IMR-90 (cell line): Measurements from ENCODE around the gene OR4E1. TPM values are rescaled to one million over a fixed set of nuclear protein-coding genes. Genes with fewer than 3 reads are reported as not detected.

Experiments
- ATAC-seq: fragments of 200-7000 bp; cut with Tn5 transposase; 2 replicates; pipeline ENCODE4 v1.9.1; 2020; ENCODE audit warnings: low read depth, mild to moderate bottlenecking, moderate library complexity
- BruUV-seq: library from RNA; stranded (reverse); fragments of 400-500 nt; replicated peaks from 2 replicates; lab custom pipeline; 2021; lab: Mats Ljungman, UMichigan
- CTCF ChIA-PET: fragments of 300-600 bp; formaldehyde crosslinking; extraction: SDS; loops from one replicate; lab custom pipeline; 2021; ENCODE audit warnings: antibody characterized with exemption; lab: Yijun Ruan, JAX
- POLR2A ChIA-PET: fragments of 300-600 bp; sonication (Branson Sonifier 250); formaldehyde crosslinking; loops from one replicate; lab custom pipeline; 2022; ENCODE audit warnings: antibody characterized with exemption; ENCODE audit not compliant: unreplicated experiment; lab: Charles Lee
- DNase-seq: peaks from one replicate; pipeline ENCODE4 v3.0.0; 2013
- H2AFZ ChIP-seq: replicated peaks from 2 replicates; pipeline ENCODE3; 2013; ENCODE audit warnings: low read length, mild to moderate bottlenecking; ENCODE audit not compliant: poor library complexity
- H2AK5ac ChIP-seq: 2 replicates; pipeline ENCODE4 v1.6.1; 2013; ENCODE audit warnings: low read depth, low read length, inconsistent platforms
- H2AK9ac ChIP-seq: replicated peaks from 2 replicates; pipeline ENCODE3; 2013; ENCODE audit warnings: mild to moderate bottlenecking, low read depth, low read length, moderate library complexity; ENCODE audit not compliant: poor library complexity
- H2BK120ac ChIP-seq: 2 replicates; pipeline ENCODE4 v1.6.1; 2013; ENCODE audit warnings: low read depth, low read length, inconsistent platforms
- H2BK15ac ChIP-seq: 3 replicates; pipeline ENCODE4 v1.6.1; 2013; ENCODE audit warnings: low read depth, low read length, inconsistent platforms
- H2BK20ac ChIP-seq: 2 replicates; pipeline ENCODE4 v1.6.1; 2013; ENCODE audit warnings: low read depth, mild to moderate bottlenecking, inconsistent platforms, low read length, moderate library complexity
- H2BK5ac ChIP-seq: 2 replicates; pipeline ENCODE4 v1.6.1; 2013; ENCODE audit warnings: mild to moderate bottlenecking, low read depth, low read length, inconsistent platforms; ENCODE audit not compliant: poor library complexity, severe bottlenecking
- H3K14ac ChIP-seq: replicated peaks from 2 replicates; pipeline ENCODE4 v1.6.1; 2013; ENCODE audit warnings: low read depth, low read length, inconsistent platforms
- H3K18ac ChIP-seq: 2 replicates; pipeline ENCODE4 v1.6.1; 2013; ENCODE audit warnings: low read depth, low read length, control low read depth
- H3K23ac ChIP-seq: 2 replicates; pipeline ENCODE4 v1.6.1; 2013; ENCODE audit warnings: low read depth, low read length, inconsistent platforms
- H3K27ac ChIP-seq: 2 replicates; pipeline ENCODE4 v1.5.1; 2013; ENCODE audit warnings: mild to moderate bottlenecking, control low read depth, low read length; ENCODE audit not compliant: insufficient read depth
- H3K27me3 ChIP-seq: 2 replicates; pipeline ENCODE4 v1.6.1; 2013; ENCODE audit warnings: low read length; ENCODE audit not compliant: control insufficient read depth, insufficient read depth
- H3K36me3 ChIP-seq: 2 replicates; pipeline ENCODE4 v1.6.1; 2013; ENCODE audit warnings: low read length, mixed read lengths; ENCODE audit not compliant: control insufficient read depth, insufficient read depth
- H3K4ac ChIP-seq: 2 replicates; pipeline ENCODE4 v1.6.1; 2013; ENCODE audit warnings: low read depth, low read length, inconsistent platforms
- H3K4me1 ChIP-seq: 2 replicates; pipeline ENCODE4 v1.6.1; 2013; ENCODE audit warnings: low read length, mixed read lengths; ENCODE audit not compliant: control insufficient read depth, insufficient read depth
- H3K4me2 ChIP-seq: 2 replicates; pipeline ENCODE4 v1.6.1; 2013; ENCODE audit warnings: low read depth, mild to moderate bottlenecking, control low read depth, low read length, moderate library complexity
- H3K4me3 ChIP-seq: 2 replicates; pipeline ENCODE4 v1.5.1; 2013; ENCODE audit warnings: low read depth, mild to moderate bottlenecking, control low read depth, low read length, moderate library complexity; ENCODE audit not compliant: insufficient read depth
- H3K56ac ChIP-seq: 2 replicates; pipeline ENCODE4 v1.6.1; 2013; ENCODE audit warnings: low read length, inconsistent platforms; ENCODE audit not compliant: insufficient read depth; ENCODE audit errors: extremely low read depth
- H3K79me1 ChIP-seq, 2 experiments: 2 replicates each; pipeline ENCODE4 v1.6.1; 2013; ENCODE audit warnings: low read length in 2 of 2, inconsistent platforms in 1 of 2, low read depth in 1 of 2
- H3K9ac ChIP-seq: 2 replicates; pipeline ENCODE4 v1.6.1; 2013; ENCODE audit warnings: low read depth, low read length, control low read depth
- H3K9me1 ChIP-seq: 2 replicates; pipeline ENCODE4 v1.6.1; 2013; ENCODE audit warnings: low read length, inconsistent platforms; ENCODE audit not compliant: insufficient read depth
- H3K9me3 ChIP-seq: 2 replicates; pipeline ENCODE4 v1.6.1; 2013; ENCODE audit warnings: low read length; ENCODE audit not compliant: control insufficient read depth, insufficient read depth
- H4K20me1 ChIP-seq: 2 replicates; pipeline ENCODE4 v1.6.1; 2013; ENCODE audit warnings: low read length, inconsistent platforms; ENCODE audit not compliant: insufficient read depth
- H4K5ac ChIP-seq: 2 replicates; pipeline ENCODE4 v1.6.1; 2013; ENCODE audit warnings: mild to moderate bottlenecking, low read depth, low read length, control low read depth
- H4K8ac ChIP-seq, 2 experiments: 2 replicates each; pipeline ENCODE4 v1.6.1; 2013; ENCODE audit warnings: low read depth in 2 of 2, low read length in 2 of 2, control low read depth in 1 of 2, inconsistent platforms in 1 of 2
- H4K91ac ChIP-seq: 2 replicates; pipeline ENCODE4 v1.6.1; 2013; ENCODE audit warnings: low read depth, low read length, inconsistent platforms; ENCODE audit not compliant: insufficient read depth
- BHLHE40 ChIP-seq: fragments of 150-350 bp; IDR thresholded peaks from 2 replicates; pipeline ENCODE4 v1.6.1; 2016; ENCODE audit warnings: mild to moderate bottlenecking, low read depth, low read length
- MXI1 ChIP-seq: IDR thresholded peaks from 2 replicates; pipeline ENCODE4 v1.6.1; 2012; ENCODE audit warnings: low read depth, mild to moderate bottlenecking, low read length, moderate library complexity, borderline replicate concordance
- RCOR1 ChIP-seq: IDR thresholded peaks from 2 replicates; pipeline ENCODE4 v1.6.1; 2012; ENCODE audit warnings: mild to moderate bottlenecking, low read length, improper control_type of control experiment; ENCODE audit not compliant: insufficient replicate concordance
- WGBS, 2 experiments: methylation state at CpG; one replicate each; pipeline versions ENCODE4 v1.1.5 to v1.1.7; 2013; ENCODE audit warnings: missing lambda C conversion rate in 2 of 2; ENCODE audit not compliant: insufficient read length in 1 of 2; ENCODE audit errors: extremely low coverage in 2 of 2; 5-methylcytosine and 5-hydroxymethylcytosine counted together
- dilution Hi-C: fragments of 300-500 bp; cut with HindIII; formaldehyde crosslinking; loops from one replicate; pipeline ENCODE4 v1.14.3; 2018; ENCODE audit warnings: low sequenced_read_pairs; ENCODE audit not compliant: unreplicated experiment
- in situ Hi-C: fragments of 300-500 bp; cut with MboI; formaldehyde crosslinking; loops from 3 replicates; pipeline ENCODE4 v1.14.3; 2019; ENCODE audit warnings: low sequenced_read_pairs, inconsistent platforms, mixed read lengths
- intact Hi-C: fragments of 100-400 bp; cut with micrococcal nuclease; formaldehyde crosslinking; loops from 2 replicates; pipeline ENCODE4 v1.10.0; 2022
- polyA plus RNA-seq, 3 experiments: library from polyadenylated mRNA; depleted of rRNA; stranded (reverse); fragments of >200 nt; gene quantifications; 2 replicates each; pipeline ENCODE4 v1.2.3, GENCODE V29; 2012; ENCODE audit warnings: low replicate concordance in 1 of 3
- total RNA-seq: library from RNA; depleted of rRNA; stranded (reverse); fragments of >200 nt; gene quantifications from 2 replicates; pipeline ENCODE4 v1.2.3, GENCODE V29; 2012
- TF ChIP-seq, protein P1 (sequence below): fragments of 150-350 bp; IDR thresholded peaks from 2 replicates; pipeline ENCODE4 v1.6.1; 2016; ENCODE audit warnings: low read depth, mild to moderate bottlenecking, low read length, moderate library complexity, borderline replicate concordance

The OR4E1 gene
- total and polyA plus RNA-seq, 2 of the 4 experiments (the other 2 are of a cell fraction), result not detected

DNA sequence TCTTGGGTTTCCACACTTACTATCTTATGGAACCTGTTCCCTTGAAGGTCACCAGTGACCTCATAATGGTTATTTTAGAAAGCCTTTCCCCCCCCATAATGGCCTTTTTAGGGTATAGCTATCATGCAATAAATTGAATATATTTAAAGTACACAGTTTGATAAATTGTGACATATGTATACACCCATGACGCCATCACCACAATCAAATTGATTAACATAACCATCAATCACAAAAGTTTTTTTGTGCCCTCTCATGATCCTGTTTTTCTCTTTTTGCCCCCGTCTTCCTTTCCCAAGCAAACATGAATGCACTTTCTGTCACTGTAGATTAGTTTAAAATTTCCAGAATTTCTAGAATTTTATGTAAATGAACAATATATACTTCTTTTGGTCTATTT is 28.7 kb upstream of the OR4E1 start:
- intact Hi-C loops, result no loop called here
- POLR2A ChIA-PET, result no interaction called here
- Histone ChIP-seq H3K9me3 (no peaks in the 10 kb centered on the region), H2BK15ac (no peak overlapping the region), H3K9me1 (no peaks in the 10 kb centered on the region), H4K5ac (no peak overlapping the region), H3K27ac (no peak overlapping the region), H2BK20ac (no peak overlapping the region), H3K9ac (no peak overlapping the region), H3K4me1 (no peaks in the 10 kb centered on the region), H2BK5ac (no peak overlapping the region), H2AK9ac (no peak overlapping the region), H4K91ac (no peak overlapping the region), H3K4ac (no peak overlapping the region), H2BK120ac (no peak overlapping the region), H3K14ac (no peak overlapping the region), H4K20me1 (no peaks in the 10 kb centered on the region), H3K18ac (no peak overlapping the region), H3K79me1 (no peaks in the 10 kb centered on the region), H4K8ac (no peak overlapping the region), H2AK5ac (no peak overlapping the region), H2AFZ (no peak overlapping the region), H3K56ac (no peak overlapping the region), H3K27me3 (no peaks in the 10 kb centered on the region), H3K23ac (no peak overlapping the region), H3K36me3 (no peaks in the 10 kb centered on the region), H3K4me2 (no peak overlapping the region), H3K4me3 (no peak overlapping the region)
- dilution Hi-C loops, result no loop called here
- DNase-seq (no peak), ATAC-seq (no peak)
- in situ Hi-C loops, result no loop called here
- no TSS peak for BruUV-seq
- WGBS, 2 experiments, result no CpG with 5 or more reads among the region's 2 CpGs
- CTCF ChIA-PET, result interaction anchor here (2.0 kb wide), 1 partner anchor 9 kb away, joined by 7 read pairs; no protein-coding TSS in a partner anchor
- TF ChIP-seq, protein P1, sequence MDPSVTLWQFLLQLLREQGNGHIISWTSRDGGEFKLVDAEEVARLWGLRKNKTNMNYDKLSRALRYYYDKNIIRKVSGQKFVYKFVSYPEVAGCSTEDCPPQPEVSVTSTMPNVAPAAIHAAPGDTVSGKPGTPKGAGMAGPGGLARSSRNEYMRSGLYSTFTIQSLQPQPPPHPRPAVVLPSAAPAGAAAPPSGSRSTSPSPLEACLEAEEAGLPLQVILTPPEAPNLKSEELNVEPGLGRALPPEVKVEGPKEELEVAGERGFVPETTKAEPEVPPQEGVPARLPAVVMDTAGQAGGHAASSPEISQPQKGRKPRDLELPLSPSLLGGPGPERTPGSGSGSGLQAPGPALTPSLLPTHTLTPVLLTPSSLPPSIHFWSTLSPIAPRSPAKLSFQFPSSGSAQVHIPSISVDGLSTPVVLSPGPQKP, result no peak
- TF ChIP-seq RCOR1, result no peak
- no peak for TF ChIP-seq BHLHE40
- no peak for TF ChIP-seq MXI1
